CD4-positive, alpha-beta T cell treated with Interleukin-2 at 100 ng/mL for 4 hours (primary cell): ENCODE results near the gene SFTPD.

ENCODE experiments used
- DNase-seq: peaks from one replicate; pipeline ENCODE4 v3.0.0-alpha.2; 2020; ENCODE audit warnings: low spot score

SFTPD gene

GRCh38 chr10:79944428-79945395 is 4.2 kb downstream of the SFTPD start:
- no peak for DNase-seq

DNA sequence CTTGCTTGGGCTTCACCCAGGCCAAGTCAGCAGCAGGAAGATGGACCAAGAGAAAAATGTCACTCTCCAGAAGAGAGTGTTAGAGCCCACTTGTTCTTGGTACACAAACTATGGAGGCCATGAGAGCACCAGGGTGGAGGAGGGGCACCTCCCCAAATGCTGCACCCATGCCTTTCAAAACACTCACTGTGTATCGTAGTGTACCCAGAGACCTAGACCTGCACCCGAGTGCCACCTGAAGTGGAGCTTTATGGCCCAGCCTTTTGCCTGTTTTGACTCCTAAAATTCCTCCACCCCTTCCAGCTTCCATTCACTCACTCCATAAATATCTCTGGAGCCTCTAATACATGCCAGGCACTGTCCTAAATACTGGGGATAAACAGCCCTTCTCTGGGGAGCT is 5.0 kb downstream of the SFTPD start:
- no peak for DNase-seq

GRCh38 chr10:79942261-79943185 is 6.4 kb downstream of the SFTPD start:
- no peak for DNase-seq

DNA sequence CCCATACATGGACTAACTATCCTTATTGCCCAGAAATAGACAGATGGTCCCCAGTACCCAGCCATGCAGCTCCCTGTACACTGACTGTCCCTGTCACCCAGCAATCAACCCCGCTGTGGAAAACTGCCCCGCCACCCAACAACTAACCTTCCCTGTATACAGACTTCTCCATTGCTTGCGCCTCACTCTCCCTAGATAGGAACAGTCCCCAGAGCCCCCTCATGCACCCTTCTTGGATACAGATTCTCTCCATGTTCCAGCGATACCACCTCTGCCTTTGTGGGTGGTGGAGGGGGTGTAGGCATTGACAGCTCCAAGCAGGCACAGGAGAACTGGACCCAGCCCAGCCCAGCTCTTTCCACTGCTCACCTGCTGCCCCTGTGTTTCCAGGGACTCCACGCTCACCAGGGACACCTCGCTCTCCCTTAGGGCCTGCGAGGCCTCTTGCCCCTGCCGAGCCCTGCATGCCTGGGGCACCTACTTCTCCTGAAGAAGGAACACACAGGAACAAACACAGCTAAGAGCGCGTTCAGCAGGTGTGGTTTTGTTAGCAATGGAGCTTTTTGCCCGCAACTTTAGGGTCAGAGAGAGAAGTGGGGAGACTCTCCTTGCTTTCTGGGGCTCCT is 7.2 kb downstream of the SFTPD start:
- DNase-seq = no peak

DNA sequence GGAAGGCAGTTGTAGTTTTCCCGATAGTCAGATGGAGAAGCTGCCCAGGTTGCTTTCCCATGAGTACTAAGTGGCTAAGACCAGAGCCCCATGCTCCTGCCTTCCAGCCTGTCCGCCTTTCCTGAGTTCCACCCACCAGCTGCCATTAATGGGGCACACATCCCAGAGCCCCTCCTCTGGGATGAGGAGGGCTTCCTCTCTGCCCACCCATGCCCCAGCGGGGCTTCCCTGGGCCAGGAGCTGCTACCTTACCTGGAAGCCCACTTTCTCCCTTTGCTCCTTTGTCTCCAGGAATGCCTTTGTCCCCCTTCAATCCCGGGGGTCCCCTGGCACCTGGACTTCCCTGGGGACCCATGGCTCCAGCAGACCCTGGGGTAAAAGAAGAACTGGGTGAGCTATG is 7.8 kb downstream of the SFTPD start:
- no peak for DNase-seq

DNA sequence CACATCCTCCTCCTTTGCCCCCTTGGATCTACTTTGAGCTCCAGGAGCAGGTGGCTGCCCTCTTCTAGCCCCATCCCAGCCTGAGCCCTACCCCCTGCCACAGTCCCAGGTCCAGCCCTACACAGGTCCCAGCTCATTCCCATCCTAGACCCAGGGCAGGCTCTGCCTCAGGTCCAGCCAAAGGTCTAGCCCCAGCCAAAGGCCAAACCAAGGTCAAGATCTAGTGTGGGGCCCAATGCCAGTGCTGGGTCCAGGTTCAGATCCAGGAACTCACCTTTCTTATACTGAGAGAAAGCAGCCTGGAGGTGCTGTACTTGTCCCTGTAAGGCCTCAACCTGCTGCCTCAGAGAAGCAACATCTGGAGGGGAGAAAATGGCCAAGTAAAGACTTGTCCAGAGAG is 8.5 kb downstream of the SFTPD start:
- DNase-seq = no peak

DNA sequence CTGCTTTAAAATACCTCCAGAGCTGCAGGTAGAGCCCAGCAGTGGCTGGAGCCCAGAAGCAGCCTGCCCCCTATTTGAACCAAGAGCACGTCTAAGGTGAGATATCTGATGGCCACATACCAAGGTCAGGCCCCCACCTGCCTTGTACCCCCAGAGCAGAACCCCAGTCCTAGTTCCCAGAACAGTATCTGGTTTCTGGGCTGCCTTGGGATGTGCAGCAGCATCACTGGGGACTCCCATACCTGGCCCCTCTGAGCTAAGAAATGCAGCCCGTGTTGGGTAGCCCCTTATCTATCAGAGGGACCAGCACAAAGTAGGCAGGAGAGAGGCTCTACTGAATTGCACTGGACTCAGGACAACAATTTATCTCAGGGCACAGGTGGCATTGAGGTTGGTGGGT is 8.9 kb downstream of the SFTPD start:
- no peak for DNase-seq

DNA sequence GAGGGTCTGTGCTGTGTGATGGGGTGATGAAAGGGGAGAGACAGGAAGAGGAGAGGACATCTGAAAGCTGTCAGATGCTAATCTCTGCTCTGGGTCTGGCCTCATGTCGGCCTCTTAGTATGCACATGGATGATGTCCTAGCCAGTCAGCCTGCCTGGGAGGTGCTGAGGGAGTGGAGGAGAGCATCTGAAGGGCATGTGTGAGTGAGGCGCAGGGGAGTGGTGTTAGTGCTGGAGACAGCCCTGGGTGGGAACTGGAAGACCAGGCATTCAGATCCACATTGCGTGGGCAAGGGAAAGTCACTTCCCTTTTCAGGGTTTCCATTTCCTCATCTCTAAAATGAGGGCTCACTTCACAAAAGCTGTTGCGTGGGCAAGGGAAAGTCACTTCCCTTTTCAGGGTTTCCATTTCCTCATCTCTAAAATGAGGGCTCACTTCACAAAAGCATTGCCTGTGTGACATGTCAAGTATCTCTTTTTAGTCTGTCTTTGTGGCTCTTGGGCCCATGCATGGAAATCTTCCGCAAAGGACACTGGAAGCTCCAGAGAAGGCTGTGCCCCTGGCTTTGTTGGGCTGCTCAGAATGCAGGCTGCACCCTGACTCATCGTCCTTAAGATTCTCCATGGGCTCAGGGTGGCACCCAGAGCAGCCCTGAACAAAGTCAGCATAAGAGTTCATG is 10.0 kb downstream of the SFTPD start:
- peak; percentile 20 for DNase-seq

DNA sequence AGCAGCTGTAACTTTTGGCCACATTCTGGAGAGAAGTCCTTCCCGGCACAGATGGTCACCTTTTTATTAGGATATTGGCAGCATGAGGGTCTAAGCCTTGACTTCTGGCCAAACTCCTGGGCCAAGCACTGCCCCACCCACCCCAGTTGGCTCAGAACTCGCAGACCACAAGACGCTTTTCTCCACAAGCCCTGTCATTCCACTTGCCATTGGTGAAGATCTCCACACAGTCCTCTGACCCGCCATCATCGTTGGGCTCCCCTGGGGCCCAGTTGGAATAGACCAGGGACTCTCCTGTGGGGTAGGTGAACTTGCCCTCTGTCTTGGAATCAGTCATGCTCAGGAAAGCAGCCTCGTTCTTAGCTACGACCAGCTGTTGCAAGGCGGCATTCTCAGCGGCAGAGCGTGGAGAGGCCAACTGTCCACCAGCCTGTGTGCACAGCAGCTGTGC is 11.2 kb downstream of the SFTPD start:
- DNase-seq = no peak

DNA sequence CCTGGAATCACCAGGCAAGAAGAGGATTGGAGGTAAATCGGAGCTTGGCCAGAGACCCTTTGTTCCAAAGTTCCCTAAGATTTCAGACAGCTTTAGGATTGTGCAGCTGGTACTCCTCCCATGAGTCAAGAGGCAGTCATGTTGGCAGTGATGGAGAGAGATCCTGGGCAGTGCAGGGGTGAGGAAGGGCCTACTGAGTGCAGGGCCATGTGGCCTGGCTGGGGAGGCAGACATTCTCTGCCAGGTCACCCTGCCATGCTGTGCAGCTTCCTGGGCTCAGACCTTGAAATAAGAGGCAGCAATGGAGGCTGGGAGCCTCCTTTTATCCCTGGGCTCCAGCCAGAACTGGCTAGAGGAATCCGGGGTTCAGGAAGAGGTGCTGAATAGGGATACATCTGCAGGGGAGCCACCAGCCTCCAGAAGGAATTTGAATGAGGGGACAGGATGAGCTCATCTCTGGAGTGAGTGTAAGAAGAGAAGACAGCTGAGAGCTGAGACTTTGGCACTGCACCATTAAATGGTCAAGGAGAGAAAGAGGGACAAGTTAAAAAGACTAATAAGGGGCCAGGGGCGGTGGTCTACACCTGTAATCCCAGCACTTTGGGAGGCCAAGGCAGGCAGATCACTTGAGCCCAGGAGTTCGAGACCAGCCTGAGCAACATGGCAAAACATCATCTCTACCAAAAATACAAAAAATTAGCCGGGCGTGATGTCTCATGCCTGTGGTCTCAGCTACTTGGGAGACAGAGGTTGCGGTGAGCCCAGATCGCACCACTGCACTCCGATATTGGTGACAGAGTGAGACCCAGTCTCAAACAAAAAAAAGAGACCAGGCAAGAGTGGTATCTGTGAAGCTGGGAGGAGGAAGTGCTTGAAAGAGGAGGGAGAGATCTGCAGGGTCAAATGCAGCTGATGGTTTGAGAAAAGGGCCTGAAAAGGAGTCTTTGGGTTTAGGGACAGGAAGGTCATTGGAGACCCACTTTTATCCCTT is 12.0 kb downstream of the SFTPD start:
- no peak for DNase-seq

GRCh38 chr10:79933961-79934360 is 14.9 kb downstream of the SFTPD start:
- DNase-seq = no peak

DNA sequence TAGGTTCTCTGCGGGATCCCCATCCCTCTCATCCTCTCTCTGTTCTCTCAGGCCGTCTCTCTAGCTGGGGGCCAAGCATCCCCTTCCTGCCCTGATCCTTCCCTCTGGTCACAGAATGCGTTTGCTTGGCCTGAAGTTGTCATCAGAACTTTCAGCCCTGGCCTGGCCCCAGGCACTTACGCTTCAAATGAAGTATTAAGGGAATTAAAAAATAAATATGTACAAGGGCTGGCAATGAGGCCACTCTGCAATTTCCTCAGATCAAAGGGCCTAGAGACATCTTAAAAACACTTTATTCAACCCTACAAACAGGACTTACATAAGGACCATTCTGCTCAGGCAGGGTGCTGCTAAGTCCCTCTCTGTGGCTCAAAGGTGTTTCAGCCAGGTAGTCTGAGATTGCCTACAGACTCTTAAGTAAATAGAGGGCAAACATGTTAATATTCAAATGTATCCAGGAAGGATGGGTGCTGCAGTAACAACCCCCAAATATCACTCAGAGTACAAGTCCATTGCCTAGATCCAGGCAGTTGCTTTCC is 16.0 kb downstream of the SFTPD start:
- no peak for DNase-seq

- DNase-seq = no peak
Observed at GRCh38 chr10:79932307-79932706, 16.6 kb downstream of the SFTPD start.

DNA sequence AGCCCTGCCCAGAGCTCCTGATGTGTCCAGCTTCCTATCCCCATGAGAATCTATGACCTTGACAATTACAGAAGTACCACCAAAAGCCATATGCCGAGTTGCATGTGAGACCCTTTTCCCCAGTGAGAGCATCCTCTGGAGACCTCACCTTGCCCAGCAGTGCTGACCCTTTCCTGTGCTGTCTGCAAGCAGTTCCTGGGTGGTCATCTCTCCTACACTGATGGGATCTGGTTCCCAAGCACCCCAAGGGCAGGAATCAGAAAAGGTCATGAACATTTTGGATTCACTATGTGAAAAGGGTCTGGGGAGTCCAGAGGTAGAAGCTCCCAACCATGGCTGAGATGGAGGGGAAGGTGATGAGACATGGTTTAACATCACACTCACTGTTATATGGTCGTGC is 18.2 kb downstream of the SFTPD start:
- no peak for DNase-seq

GRCh38 chr10:79930267-79930666 is 18.6 kb downstream of the SFTPD start:
- DNase-seq = no peak

DNA sequence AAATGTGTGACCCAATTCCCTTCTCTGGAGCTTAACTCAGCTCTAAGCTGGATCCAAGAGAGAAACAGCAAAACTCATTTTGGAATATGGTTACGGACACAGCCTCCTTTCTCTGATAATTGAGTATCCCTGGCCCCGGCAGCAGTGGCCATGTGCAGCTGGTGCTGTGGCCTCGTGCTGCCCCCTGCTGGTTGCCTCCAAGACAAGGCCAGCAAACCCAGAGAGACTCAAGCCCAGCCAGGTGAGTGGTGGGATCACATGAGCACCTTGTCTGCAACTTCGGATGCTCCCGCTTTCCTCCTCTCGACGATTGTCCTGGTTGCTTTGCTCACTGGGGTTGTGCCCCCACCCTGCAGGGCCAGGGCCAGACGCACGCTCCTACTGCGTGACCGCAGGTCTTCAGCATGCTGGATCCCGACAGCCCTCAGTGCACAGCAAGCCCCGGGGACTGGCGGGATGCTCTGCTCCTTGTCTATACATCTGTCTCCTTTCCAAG is 19.4 kb downstream of the SFTPD start:
- DNase-seq = peak; percentile 73

DNA sequence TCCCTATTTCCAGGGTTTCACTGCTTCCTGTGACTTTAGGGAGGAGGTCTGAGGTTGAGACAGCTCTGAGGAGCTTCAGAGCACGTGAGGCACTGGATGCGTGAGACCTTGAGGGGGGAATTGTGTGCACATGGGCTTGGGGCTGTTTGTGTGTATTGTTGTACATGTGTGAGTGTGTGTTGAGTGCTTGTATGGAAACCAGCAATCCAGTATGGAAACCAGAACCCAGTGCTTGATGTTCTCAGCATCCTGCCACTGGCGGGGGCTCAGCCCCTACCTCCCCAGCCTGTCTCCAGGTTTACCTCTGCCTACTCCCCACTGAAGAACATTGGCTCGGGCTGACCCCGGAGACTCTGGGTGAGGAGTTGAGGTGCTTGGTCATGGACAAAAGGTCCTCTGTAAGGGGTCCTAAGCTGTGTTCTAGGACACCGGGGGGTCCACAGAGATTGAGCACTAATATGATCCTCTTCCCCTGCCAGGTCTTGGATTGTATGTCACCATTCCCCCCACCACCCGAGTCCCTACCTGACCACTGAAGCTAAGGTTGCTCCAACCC is 20.8 kb downstream of the SFTPD start:
- no peak for DNase-seq

GRCh38 chr10:79927111-79927828 is 21.6 kb downstream of the SFTPD start:
- no peak for DNase-seq

DNA sequence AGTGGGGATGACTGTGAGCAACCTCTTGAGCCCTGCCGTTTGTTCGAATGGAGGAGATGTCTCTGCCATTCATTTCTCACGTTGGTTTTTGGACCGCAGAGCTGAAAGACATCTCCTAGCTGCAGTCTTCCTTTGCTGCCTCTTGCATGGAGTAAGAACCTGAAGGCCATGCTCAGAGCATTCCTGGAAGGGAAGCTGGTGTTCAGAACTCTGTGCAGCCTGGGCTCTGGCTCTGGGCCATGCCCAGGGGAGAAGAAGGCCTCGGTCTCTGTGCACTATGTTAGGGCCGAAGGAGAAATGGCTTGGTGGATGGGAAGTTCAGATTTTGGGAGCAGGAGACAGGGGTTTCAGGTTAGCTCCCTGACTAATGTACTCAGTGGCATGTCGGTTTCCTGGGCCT is 22.9 kb downstream of the SFTPD start:
- no peak for DNase-seq
